HG03095 (cell line): ENCODE data around the gene PARVA.

Source experiments
- ATAC-seq: cut with Tn5 transposase; IDR thresholded peaks from one replicate; pipeline ENCODE4 v1.9.1; 2021; ENCODE audit warnings: moderate library complexity; ENCODE audit not compliant: unreplicated experiment

The PARVA gene

GRCh38 chr11:12403122-12403996 lies 26.0 kb downstream of the PARVA start:
- no peak for ATAC-seq

- ATAC-seq, result no peak
Measured at GRCh38 chr11:12403997-12404350, 26.6 kb downstream of the PARVA start.

- ATAC-seq, result no peak
Measured at GRCh38 chr11:12404436-12404835, 27.1 kb downstream of the PARVA start.

GRCh38 chr11:12408156-12408770 lies 30.9 kb downstream of the PARVA start:
- ATAC-seq, result no peak

GRCh38 chr11:12409621-12410005 lies 32.2 kb downstream of the PARVA start:
- no peak for ATAC-seq

GRCh38 chr11:12410006-12410728 lies 32.8 kb downstream of the PARVA start:
- no peak for ATAC-seq

- ATAC-seq, result no peak
Measured at GRCh38 chr11:12411393-12411792, 34.0 kb downstream of the PARVA start.

- ATAC-seq, result no peak
Measured at GRCh38 chr11:12411806-12412727, 34.7 kb downstream of the PARVA start.

GRCh38 chr11:12413141-12414052 lies 36.0 kb downstream of the PARVA start:
- no peak for ATAC-seq

GRCh38 chr11:12414611-12415010 lies 37.2 kb downstream of the PARVA start:
- no peak for ATAC-seq

- ATAC-seq, result no peak
Measured at GRCh38 chr11:12415342-12415966, 38.1 kb downstream of the PARVA start.

- ATAC-seq, result no peak
Measured at GRCh38 chr11:12416552-12416951, 39.2 kb downstream of the PARVA start.

- ATAC-seq, result no peak
Measured at GRCh38 chr11:12417691-12418611, 40.6 kb downstream of the PARVA start.

- ATAC-seq, result no peak
Measured at GRCh38 chr11:12420040-12420439, 42.7 kb downstream of the PARVA start.

GRCh38 chr11:12420706-12421105 lies 43.3 kb downstream of the PARVA start:
- no peak for ATAC-seq

- ATAC-seq, result no peak
Measured at GRCh38 chr11:12421386-12421785, 44.0 kb downstream of the PARVA start.

GRCh38 chr11:12426176-12426575 lies 48.8 kb downstream of the PARVA start:
- ATAC-seq, result no peak

- no peak for ATAC-seq
Measured at GRCh38 chr11:12429155-12429554, 51.8 kb downstream of the PARVA start.
